SK-N-SH (cell line): ENCODE data around the gene C16orf95.

Experiments used
- CTCF ChIP-seq: fragments of 200-600 bp; sonication (generic); IDR thresholded peaks from 2 replicates; pipeline ENCODE4 v1.6.1; 2017; ENCODE audit warnings: antibody characterized with exemption, mild to moderate bottlenecking, moderate library complexity
- ELF1 ChIP-seq: IDR thresholded peaks from 2 replicates; pipeline ENCODE4 v1.4.0; 2012
- EP300 ChIP-seq, 2 experiments: IDR thresholded peaks; 2 replicates each; pipeline versions ENCODE4 v1.4.0 to v1.6.1; 2012; ENCODE audit warnings: borderline replicate concordance in 1 of 2, low read depth in 1 of 2, low read length in 1 of 2
- EZH2phosphoT487 ChIP-seq: fragments of 200-600 bp; sonication (generic); IDR thresholded peaks from 2 replicates; pipeline ENCODE4 v1.6.1; 2017; ENCODE audit warnings: low read depth, mixed run types, mild to moderate bottlenecking, antibody characterized with exemption, moderate library complexity, borderline replicate concordance
- PBX3 ChIP-seq: IDR thresholded peaks from 2 replicates; pipeline ENCODE4; 2012
- POLR2AphosphoS5 ChIP-seq: IDR thresholded peaks from 2 replicates; pipeline ENCODE4 v1.6.1; 2012; ENCODE audit warnings: low read depth, low read length
- SIN3A ChIP-seq: IDR thresholded peaks from 2 replicates; pipeline ENCODE4 v1.6.1; 2012; ENCODE audit warnings: low read depth, mild to moderate bottlenecking, low read length, moderate library complexity, borderline replicate concordance
- YY1 ChIP-seq: IDR thresholded peaks from 2 replicates; pipeline ENCODE4 v1.4.0; 2012; ENCODE audit warnings: low read depth, mild to moderate bottlenecking

- TF ChIP-seq PBX3, result no peak
- TF ChIP-seq CTCF, result no peak
- TF ChIP-seq ELF1, result no peak
- TF ChIP-seq POLR2AphosphoS5, result no peak
- no peak for TF ChIP-seq YY1
- no peak for TF ChIP-seq EZH2phosphoT487
- no peak for TF ChIP-seq SIN3A
- TF ChIP-seq EP300 (IDR thresholded peaks at IDR 0.05; ENCODE audit: borderline replicate concordance in 1 of 2, low read depth in 1 of 2, low read length in 1 of 2), result no peak
Measured at GRCh38 chr16:87276091-87276701, 41.0 kb downstream of the C16orf95 start.
